HG02840 (cell line): ENCODE measurements around the gene UROC1.

Experiments used
- ATAC-seq: cut with Tn5 transposase; IDR thresholded peaks from one replicate; pipeline ENCODE4 v1.9.1; 2021; ENCODE audit warnings: mild to moderate bottlenecking, moderate library complexity, moderate number of reproducible peaks; ENCODE audit not compliant: unreplicated experiment, low FRiP score

Gene UROC1

DNA sequence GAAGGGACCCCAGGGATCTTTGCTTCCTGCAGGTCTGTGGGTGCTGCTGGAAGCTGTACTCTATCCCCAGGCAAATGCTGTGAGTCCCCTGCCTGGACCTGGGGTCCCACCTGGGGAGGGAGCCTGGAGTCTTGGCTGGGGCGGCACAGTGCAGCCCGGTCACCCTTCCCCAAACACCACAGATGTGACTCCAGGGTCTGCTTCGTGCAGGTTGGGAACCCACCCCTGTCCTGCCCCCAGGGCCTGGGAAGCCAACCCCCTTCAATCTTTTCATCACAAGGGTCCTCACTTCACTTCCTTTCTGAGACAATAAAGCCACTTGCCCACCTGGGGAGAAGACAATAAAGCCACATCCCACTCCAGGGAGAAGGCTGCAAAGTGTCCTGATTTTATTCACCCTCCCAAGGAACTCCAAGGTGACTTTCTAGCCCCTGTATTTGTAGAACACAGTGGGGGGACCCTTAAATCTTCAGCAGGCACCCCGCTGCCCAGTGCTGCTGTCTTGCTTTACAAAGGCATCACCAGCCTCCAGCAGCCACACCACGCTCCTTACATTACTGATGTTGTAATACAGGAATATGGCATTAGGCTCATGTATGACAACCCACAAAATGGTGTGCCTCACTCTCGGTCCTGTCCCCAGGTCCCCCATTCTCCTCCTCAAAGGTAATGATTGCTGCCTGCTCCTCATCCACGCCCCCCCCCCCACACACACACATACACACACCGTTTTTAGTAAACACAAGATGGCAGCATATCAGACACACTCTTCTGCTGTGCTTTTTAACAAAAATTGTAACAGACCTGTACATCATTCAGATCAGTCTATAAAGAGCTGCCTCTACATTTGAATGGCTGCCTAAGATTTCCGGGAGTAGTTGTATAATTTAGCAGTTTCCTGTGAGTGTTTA lies 31.2 kb upstream of the UROC1 start:
- ATAC-seq = no peak

DNA sequence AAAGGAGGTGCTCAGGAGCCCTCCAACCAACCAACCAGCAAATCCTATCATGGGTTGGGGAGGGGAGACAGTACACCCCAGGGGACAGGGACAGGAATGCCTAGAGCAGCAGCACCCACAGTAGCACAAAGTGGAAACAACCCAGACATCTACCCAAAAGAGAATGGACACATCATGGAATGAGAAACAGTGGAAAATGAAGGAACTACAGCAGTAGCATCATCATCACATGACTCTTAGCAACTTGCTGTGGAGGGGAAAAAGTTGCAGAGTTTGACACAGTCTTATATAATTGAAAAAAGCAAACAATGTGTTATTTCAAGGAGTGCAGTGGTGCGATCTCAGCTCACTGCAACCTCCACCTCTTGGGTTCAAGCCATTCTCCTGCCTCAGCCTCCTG lies 30.1 kb upstream of the UROC1 start:
- ATAC-seq = no peak

DNA sequence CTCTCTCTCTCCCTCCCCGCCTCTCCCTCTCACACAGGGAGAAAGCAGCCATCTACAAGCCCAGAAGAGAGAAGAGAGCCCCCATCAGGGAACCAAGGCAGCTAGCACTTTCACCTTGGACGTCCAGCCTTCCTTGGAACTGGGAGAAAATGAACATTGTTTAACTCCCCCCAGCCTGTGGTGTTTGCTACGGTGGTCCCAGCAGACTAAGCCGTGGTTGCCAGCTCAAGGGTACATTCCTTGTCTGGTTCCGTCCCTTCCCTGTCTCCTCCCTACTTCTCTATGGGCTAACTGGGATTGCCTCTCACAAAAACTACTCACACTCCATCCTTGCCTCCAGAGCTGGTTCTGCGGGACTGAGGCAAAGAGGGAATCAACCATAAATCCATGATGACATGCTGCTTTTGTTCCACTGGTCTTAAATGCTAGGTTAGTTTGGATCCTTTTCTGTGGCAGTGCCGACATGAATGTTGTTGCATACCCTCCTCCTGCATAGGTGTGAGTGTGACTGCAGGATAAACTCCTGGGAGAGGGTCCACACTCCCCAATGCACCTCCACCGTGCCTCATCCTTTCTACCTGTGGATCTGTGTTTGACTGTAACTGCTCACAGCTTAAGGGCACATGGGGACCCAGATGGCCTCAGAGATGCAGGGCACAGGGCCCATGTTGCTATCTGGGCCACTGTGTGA lies 29.1 kb upstream of the UROC1 start:
- ATAC-seq = no peak

- ATAC-seq = no peak
Measured at GRCh38 chr3:126546013-126546412, 28.4 kb upstream of the UROC1 start.

DNA sequence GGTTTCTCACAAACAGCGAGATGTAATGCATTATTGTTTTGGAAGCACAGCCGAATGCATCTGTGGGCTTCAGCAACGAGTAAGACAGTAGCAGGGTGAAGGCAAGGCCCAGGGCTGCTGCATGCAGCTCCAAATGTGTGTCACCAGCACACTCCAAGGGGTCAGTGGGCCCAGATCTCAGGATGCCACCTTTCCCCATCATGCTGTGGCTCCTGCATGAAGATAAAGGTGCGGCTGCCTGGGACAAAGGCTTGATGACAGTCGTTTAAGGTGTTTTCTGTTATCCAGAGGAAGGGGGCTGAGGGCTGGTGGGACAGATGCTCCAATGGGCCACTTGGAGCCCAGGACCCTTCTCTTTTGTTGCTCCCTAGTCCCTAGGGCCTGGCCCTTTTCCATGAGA lies 28.0 kb upstream of the UROC1 start:
- no peak for ATAC-seq

DNA sequence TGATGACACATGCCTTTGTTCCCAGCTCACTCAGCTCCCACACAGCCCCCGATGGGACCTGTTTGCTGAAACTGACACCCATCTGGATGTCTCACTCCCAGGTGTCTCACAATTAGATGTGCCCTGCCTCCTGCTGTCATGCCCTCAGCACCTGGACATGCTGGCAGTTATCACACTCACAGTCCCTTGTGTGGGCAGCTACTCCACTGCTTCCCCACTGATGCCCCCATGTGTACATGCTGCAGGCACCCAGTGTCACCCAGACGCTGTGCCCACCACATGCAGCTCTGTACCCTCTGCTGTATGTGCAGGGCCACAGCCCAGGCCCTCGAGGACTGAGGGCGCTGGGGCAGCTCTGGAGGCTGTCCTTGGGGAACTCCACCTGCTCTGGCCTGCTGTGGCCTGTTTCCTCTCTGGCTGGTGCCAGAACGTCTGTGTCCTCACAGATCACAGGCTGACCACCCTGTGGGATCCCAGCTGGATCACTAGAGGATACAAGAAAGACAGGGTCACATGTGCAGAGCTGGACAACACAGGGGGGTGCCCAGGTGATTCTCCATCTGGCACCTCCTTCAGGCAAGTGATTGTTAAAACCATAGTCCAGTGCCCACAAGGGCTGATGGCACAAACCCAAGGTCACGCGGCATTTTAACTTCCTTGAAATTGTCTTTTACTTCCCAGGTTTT lies 27.2 kb upstream of the UROC1 start:
- ATAC-seq = no peak

DNA sequence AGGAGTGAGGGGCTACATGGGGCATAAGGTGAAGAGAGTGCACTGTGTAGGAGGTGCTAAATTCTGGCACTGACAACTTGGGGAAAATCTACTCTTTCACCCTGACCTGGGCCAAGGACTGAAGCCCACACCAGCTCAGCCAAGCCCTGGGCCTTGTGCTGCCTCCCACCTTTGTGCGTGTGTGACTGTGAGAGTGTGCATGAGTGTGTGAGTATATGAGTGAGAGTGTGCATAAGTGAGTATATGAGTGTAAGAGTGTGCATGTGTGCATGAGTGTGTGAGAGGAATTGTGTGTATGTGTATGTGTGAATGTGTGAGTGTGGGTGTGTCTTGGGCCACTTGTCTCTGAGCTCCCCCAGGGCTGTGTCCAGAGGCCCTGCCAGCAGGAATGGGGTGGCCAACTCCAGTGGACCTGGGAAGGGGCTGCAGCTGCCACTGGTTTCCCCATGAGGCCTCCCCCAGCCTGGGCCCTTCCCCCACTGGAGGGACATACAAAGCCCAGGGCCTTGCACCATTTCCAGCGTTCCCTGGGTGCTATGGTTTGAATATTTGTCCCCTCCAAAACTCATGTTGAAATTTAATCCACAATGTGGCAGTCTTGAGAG lies 26.0 kb upstream of the UROC1 start:
- ATAC-seq = no peak

- no peak for ATAC-seq
Measured at GRCh38 chr3:126542340-126543241, 25.0 kb upstream of the UROC1 start.

DNA sequence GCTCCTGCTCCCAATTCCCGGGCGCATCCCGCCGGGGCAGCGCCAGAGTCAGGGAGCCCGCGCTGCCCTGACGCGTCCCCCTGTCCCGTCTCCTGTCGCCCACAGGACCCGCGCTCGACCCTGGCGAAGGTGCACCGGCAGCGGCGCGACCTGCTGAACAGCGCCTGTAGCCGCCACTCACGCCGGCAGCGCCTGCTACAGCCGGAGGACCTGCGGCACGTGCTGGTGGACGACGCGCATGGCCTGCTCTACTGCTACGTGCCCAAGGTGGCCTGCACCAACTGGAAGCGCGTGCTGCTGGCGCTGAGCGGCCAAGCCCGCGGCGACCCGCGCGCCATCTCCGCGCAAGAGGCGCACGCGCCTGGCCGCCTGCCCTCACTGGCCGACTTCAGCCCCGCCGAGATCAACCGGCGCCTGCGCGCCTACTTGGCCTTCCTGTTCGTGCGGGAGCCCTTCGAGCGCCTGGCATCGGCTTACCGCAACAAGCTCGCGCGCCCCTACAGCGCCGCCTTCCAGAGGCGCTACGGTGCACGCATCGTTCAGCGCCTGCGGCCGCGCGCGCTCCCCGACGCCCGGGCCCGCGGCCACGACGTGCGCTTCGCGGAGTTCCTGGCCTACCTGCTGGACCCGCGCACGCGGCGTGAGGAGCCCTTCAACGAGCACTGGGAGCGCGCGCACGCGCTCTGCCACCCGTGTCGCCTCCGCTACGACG lies 24.2 kb upstream of the UROC1 start:
- ATAC-seq = no peak

GRCh38 chr3:126540951-126541627 lies 23.5 kb upstream of the UROC1 start:
- ATAC-seq = no peak

DNA sequence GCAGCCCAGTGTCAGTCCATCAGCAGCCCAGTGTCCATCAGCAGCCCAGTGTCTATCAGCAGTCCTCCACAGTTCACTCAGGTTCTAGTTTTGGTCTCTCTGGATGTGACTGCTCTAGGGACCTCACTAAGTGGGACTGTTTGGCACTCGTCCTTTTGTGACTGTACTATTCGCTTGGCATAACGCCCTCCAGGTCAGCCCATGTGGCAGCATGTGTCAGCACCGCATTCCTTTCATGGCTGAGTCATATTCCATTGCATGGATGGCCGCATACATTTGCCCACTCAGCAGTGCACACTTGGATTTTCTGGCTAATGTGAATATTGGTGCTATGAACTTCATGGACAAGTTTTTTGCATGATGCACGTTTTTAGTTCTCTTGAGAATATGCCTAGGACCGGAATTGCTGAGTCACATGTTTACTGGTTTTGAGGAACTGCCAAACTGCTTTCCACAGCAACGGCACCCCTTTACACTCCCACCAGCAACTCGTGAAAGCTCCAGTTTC lies 22.8 kb upstream of the UROC1 start:
- no peak for ATAC-seq

- ATAC-seq = no peak
Measured at GRCh38 chr3:126539558-126540250, 22.1 kb upstream of the UROC1 start.

- no peak for ATAC-seq
Measured at GRCh38 chr3:126538966-126539365, 21.4 kb upstream of the UROC1 start.

DNA sequence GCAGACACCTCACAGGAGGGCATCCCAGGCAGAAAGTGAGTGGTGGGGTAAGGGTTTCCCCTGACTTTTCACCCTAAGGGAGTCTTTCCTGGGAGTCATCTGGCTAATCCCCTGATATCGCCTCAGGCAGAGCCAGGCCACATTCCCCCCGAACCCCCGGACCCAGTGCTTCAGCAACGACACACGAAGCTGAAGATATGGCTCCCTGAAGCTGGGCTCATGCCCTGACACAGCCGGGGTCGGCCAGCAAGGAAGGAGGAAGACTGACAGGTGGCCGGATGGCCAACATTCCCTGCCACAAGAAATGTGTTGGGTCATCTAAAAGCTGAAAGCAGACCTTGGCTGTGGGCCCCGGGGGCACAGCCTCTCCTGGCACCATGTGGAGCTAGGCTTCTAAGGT lies 20.7 kb upstream of the UROC1 start:
- ATAC-seq = no peak

- ATAC-seq = no peak
Measured at GRCh38 chr3:126537730-126538281, 20.2 kb upstream of the UROC1 start.

GRCh38 chr3:126537116-126537729 lies 19.6 kb upstream of the UROC1 start:
- ATAC-seq = no peak

DNA sequence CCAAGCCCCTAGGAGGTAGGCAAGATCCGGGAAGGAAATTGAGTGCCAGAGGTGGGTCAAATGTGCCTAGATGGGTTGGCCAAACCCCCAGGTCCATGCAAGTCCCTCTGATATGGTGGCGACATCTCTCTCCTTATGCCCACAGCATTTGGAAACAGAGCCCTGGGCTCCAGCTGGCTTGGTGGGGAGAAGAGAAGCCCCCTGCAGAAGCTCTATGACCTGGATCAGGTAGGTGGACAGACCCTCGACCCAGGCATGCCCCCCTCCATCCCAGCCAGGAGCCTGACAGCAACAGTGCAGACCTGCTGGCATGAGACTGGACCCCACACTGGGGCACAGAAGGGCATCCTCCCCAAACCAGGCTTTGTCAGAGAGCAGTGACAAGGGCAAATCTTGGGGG lies 18.6 kb upstream of the UROC1 start:
- ATAC-seq = no peak
